IMR-90 (cell line): Measurements from ENCODE around the gene SPRR2A. TPM values are rescaled to one million over a fixed set of nuclear protein-coding genes. Genes with fewer than 3 reads are reported as not detected.

Experiments
- ATAC-seq: fragments of 200-7000 bp; cut with Tn5 transposase; 2 replicates; pipeline ENCODE4 v1.9.1; 2020; ENCODE audit warnings: low read depth, mild to moderate bottlenecking, moderate library complexity
- BruUV-seq: library from RNA; stranded (reverse); fragments of 400-500 nt; replicated peaks from 2 replicates; lab custom pipeline; 2021; lab: Mats Ljungman, UMichigan
- CTCF ChIA-PET: fragments of 300-600 bp; formaldehyde crosslinking; extraction: SDS; loops from one replicate; lab custom pipeline; 2021; ENCODE audit warnings: antibody characterized with exemption; lab: Yijun Ruan, JAX
- POLR2A ChIA-PET: fragments of 300-600 bp; sonication (Branson Sonifier 250); formaldehyde crosslinking; loops from one replicate; lab custom pipeline; 2022; ENCODE audit warnings: antibody characterized with exemption; ENCODE audit not compliant: unreplicated experiment; lab: Charles Lee
- DNase-seq: peaks from one replicate; pipeline ENCODE4 v3.0.0; 2013
- H2AFZ ChIP-seq: replicated peaks from 2 replicates; pipeline ENCODE3; 2013; ENCODE audit warnings: low read length, mild to moderate bottlenecking; ENCODE audit not compliant: poor library complexity
- H2AK5ac ChIP-seq: 2 replicates; pipeline ENCODE4 v1.6.1; 2013; ENCODE audit warnings: low read depth, low read length, inconsistent platforms
- H2AK9ac ChIP-seq: replicated peaks from 2 replicates; pipeline ENCODE3; 2013; ENCODE audit warnings: mild to moderate bottlenecking, low read depth, low read length, moderate library complexity; ENCODE audit not compliant: poor library complexity
- H2BK120ac ChIP-seq: 2 replicates; pipeline ENCODE4 v1.6.1; 2013; ENCODE audit warnings: low read depth, low read length, inconsistent platforms
- H2BK15ac ChIP-seq: 3 replicates; pipeline ENCODE4 v1.6.1; 2013; ENCODE audit warnings: low read depth, low read length, inconsistent platforms
- H2BK20ac ChIP-seq: 2 replicates; pipeline ENCODE4 v1.6.1; 2013; ENCODE audit warnings: low read depth, mild to moderate bottlenecking, inconsistent platforms, low read length, moderate library complexity
- H2BK5ac ChIP-seq: 2 replicates; pipeline ENCODE4 v1.6.1; 2013; ENCODE audit warnings: mild to moderate bottlenecking, low read depth, low read length, inconsistent platforms; ENCODE audit not compliant: poor library complexity, severe bottlenecking
- H3K14ac ChIP-seq: replicated peaks from 2 replicates; pipeline ENCODE4 v1.6.1; 2013; ENCODE audit warnings: low read depth, low read length, inconsistent platforms
- H3K18ac ChIP-seq: 2 replicates; pipeline ENCODE4 v1.6.1; 2013; ENCODE audit warnings: low read depth, low read length, control low read depth
- H3K23ac ChIP-seq: 2 replicates; pipeline ENCODE4 v1.6.1; 2013; ENCODE audit warnings: low read depth, low read length, inconsistent platforms
- H3K27ac ChIP-seq: 2 replicates; pipeline ENCODE4 v1.5.1; 2013; ENCODE audit warnings: mild to moderate bottlenecking, control low read depth, low read length; ENCODE audit not compliant: insufficient read depth
- H3K27me3 ChIP-seq: 2 replicates; pipeline ENCODE4 v1.6.1; 2013; ENCODE audit warnings: low read length; ENCODE audit not compliant: control insufficient read depth, insufficient read depth
- H3K36me3 ChIP-seq: 2 replicates; pipeline ENCODE4 v1.6.1; 2013; ENCODE audit warnings: low read length, mixed read lengths; ENCODE audit not compliant: control insufficient read depth, insufficient read depth
- H3K4ac ChIP-seq: 2 replicates; pipeline ENCODE4 v1.6.1; 2013; ENCODE audit warnings: low read depth, low read length, inconsistent platforms
- H3K4me1 ChIP-seq: 2 replicates; pipeline ENCODE4 v1.6.1; 2013; ENCODE audit warnings: low read length, mixed read lengths; ENCODE audit not compliant: control insufficient read depth, insufficient read depth
- H3K4me2 ChIP-seq: 2 replicates; pipeline ENCODE4 v1.6.1; 2013; ENCODE audit warnings: low read depth, mild to moderate bottlenecking, control low read depth, low read length, moderate library complexity
- H3K4me3 ChIP-seq: 2 replicates; pipeline ENCODE4 v1.5.1; 2013; ENCODE audit warnings: low read depth, mild to moderate bottlenecking, control low read depth, low read length, moderate library complexity; ENCODE audit not compliant: insufficient read depth
- H3K56ac ChIP-seq: 2 replicates; pipeline ENCODE4 v1.6.1; 2013; ENCODE audit warnings: low read length, inconsistent platforms; ENCODE audit not compliant: insufficient read depth; ENCODE audit errors: extremely low read depth
- H3K79me1 ChIP-seq, 2 experiments: 2 replicates each; pipeline ENCODE4 v1.6.1; 2013; ENCODE audit warnings: low read length in 2 of 2, inconsistent platforms in 1 of 2, low read depth in 1 of 2
- H3K9ac ChIP-seq: 2 replicates; pipeline ENCODE4 v1.6.1; 2013; ENCODE audit warnings: low read depth, low read length, control low read depth
- H3K9me1 ChIP-seq: 2 replicates; pipeline ENCODE4 v1.6.1; 2013; ENCODE audit warnings: low read length, inconsistent platforms; ENCODE audit not compliant: insufficient read depth
- H3K9me3 ChIP-seq: 2 replicates; pipeline ENCODE4 v1.6.1; 2013; ENCODE audit warnings: low read length; ENCODE audit not compliant: control insufficient read depth, insufficient read depth
- H4K20me1 ChIP-seq: 2 replicates; pipeline ENCODE4 v1.6.1; 2013; ENCODE audit warnings: low read length, inconsistent platforms; ENCODE audit not compliant: insufficient read depth
- H4K5ac ChIP-seq: 2 replicates; pipeline ENCODE4 v1.6.1; 2013; ENCODE audit warnings: mild to moderate bottlenecking, low read depth, low read length, control low read depth
- H4K8ac ChIP-seq, 2 experiments: 2 replicates each; pipeline ENCODE4 v1.6.1; 2013; ENCODE audit warnings: low read depth in 2 of 2, low read length in 2 of 2, control low read depth in 1 of 2, inconsistent platforms in 1 of 2
- H4K91ac ChIP-seq: 2 replicates; pipeline ENCODE4 v1.6.1; 2013; ENCODE audit warnings: low read depth, low read length, inconsistent platforms; ENCODE audit not compliant: insufficient read depth
- BHLHE40 ChIP-seq: fragments of 150-350 bp; IDR thresholded peaks from 2 replicates; pipeline ENCODE4 v1.6.1; 2016; ENCODE audit warnings: mild to moderate bottlenecking, low read depth, low read length
- CEBPB ChIP-seq: IDR thresholded peaks from 2 replicates; pipeline ENCODE4 v1.6.1; 2012; ENCODE audit warnings: low read depth, low read length, improper control_type of control experiment
- CHD1 ChIP-seq: IDR thresholded peaks from 2 replicates; pipeline ENCODE4 v1.6.1; 2012; ENCODE audit warnings: low read depth, low read length, improper control_type of control experiment
- FOS ChIP-seq: fragments of 150-350 bp; IDR thresholded peaks from 2 replicates; pipeline ENCODE4 v1.6.1; 2016; ENCODE audit warnings: low read depth, low read length
- MXI1 ChIP-seq: IDR thresholded peaks from 2 replicates; pipeline ENCODE4 v1.6.1; 2012; ENCODE audit warnings: low read depth, mild to moderate bottlenecking, low read length, moderate library complexity, borderline replicate concordance
- RAD21 ChIP-seq: IDR thresholded peaks from 2 replicates; pipeline ENCODE4 v1.6.1; 2012; ENCODE audit warnings: low read length, improper control_type of control experiment
- WGBS, 2 experiments: methylation state at CpG; one replicate each; pipeline versions ENCODE4 v1.1.5 to v1.1.7; 2013; ENCODE audit warnings: missing lambda C conversion rate in 2 of 2; ENCODE audit not compliant: insufficient read length in 1 of 2; ENCODE audit errors: extremely low coverage in 2 of 2; 5-methylcytosine and 5-hydroxymethylcytosine counted together
- dilution Hi-C: fragments of 300-500 bp; cut with HindIII; formaldehyde crosslinking; loops from one replicate; pipeline ENCODE4 v1.14.3; 2018; ENCODE audit warnings: low sequenced_read_pairs; ENCODE audit not compliant: unreplicated experiment
- in situ Hi-C: fragments of 300-500 bp; cut with MboI; formaldehyde crosslinking; loops from 3 replicates; pipeline ENCODE4 v1.14.3; 2019; ENCODE audit warnings: low sequenced_read_pairs, inconsistent platforms, mixed read lengths
- intact Hi-C: fragments of 100-400 bp; cut with micrococcal nuclease; formaldehyde crosslinking; loops from 2 replicates; pipeline ENCODE4 v1.10.0; 2022
- polyA plus RNA-seq, 3 experiments: library from polyadenylated mRNA; depleted of rRNA; stranded (reverse); fragments of >200 nt; gene quantifications; 2 replicates each; pipeline ENCODE4 v1.2.3, GENCODE V29; 2012; ENCODE audit warnings: low replicate concordance in 1 of 3
- total RNA-seq: library from RNA; depleted of rRNA; stranded (reverse); fragments of >200 nt; gene quantifications from 2 replicates; pipeline ENCODE4 v1.2.3, GENCODE V29; 2012
- TF ChIP-seq, protein P1 (sequence below): conservative IDR thresholded peaks from 2 replicates; pipeline ENCODE4 v1.5.1; 2012; ENCODE audit warnings: mild to moderate bottlenecking, low read depth, low read length, improper control_type of control experiment

Gene SPRR2A
- total and polyA plus RNA-seq, 2 of the 4 experiments (the other 2 are of a cell fraction), result not detected

DNA sequence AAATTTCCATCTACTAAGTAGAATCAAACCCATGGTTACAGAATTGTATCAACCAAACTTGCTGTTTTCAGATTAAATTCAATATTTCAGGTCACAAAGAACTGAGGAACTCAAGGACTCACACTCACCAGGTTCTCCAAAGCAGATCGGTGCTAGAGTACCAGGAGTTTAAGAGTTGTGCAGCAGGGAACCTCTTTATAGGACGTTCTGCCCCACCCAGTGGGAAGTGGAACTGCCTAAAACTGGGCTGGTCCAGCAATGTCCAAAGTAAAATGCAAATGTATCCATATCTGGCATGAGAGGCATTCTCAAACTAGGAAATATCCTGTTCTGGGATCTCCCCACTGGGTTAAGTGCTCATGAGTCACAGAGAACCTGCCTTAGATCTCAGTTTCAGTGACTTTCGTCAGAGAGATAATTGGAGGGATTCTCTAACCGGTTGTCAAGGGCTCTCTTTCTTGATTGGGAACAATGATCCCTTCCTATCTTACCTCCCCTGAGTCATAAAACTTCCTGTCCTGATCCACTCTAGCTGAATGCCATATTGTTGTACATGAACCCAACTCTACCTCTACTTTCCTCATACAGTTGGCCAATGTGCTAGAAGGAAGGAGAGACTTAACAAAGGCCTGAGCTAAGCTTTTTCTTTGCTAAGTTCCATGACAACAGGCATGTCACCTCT, 16.2 kb downstream of the SPRR2A start, which contains the start of gene SPRR2D:
Gene SPRR2D (minus strand): TSS at position 171 of the 682 bp plus-strand sequence. CDS start 774 bp downstream, outside the sequence.
- Histone ChIP-seq H3K27me3 (no peaks in the 10 kb centered on the region), H3K4me2 (no peak within 1 kb of the TSS), H3K9ac (no peak within 1 kb of the TSS), H3K4ac (no peak within 1 kb of the TSS), H3K36me3 (no peaks in the 10 kb centered on the region), H4K5ac (no peak within 1 kb of the TSS), H4K20me1 (no peaks in the 10 kb centered on the region), H3K27ac (no peak within 1 kb of the TSS), H3K14ac (no peak within 1 kb of the TSS), H2BK15ac (no peak within 1 kb of the TSS), H2BK120ac (no peak within 1 kb of the TSS), H2BK20ac (no peak within 1 kb of the TSS), H3K79me1 (no peaks in the 10 kb centered on the region), H2AFZ (no peak within 1 kb of the TSS), H4K8ac (no peak within 1 kb of the TSS), H3K9me1 (no peaks in the 10 kb centered on the region), H3K56ac (no peak within 1 kb of the TSS), H3K23ac (no peak within 1 kb of the TSS), H2BK5ac (no peak within 1 kb of the TSS), H3K4me1 (no peaks in the 10 kb centered on the region), H2AK9ac (no peak within 1 kb of the TSS), H3K9me3 (no peaks in the 10 kb centered on the region), H2AK5ac (no peak within 1 kb of the TSS), H3K18ac (no peak within 1 kb of the TSS), H4K91ac (no peak within 1 kb of the TSS), H3K4me3 (no peak within 1 kb of the TSS)
- 0% methylated on average over 1 of the region's 4 CpGs; no CpG with 5 or more reads in 1 of the 2 experiments for WGBS, 2 experiments
- POLR2A ChIA-PET, result no interaction called here
- dilution Hi-C loops (no loop called here), intact Hi-C loops (no loop called here), in situ Hi-C loops (no loop called here)
- no peak for ATAC-seq
- TF ChIP-seq CHD1 (no peak), RAD21 (no peak), FOS (no peak), MXI1 (no peak), BHLHE40 (no peak), CEBPB (no peak)
- TF ChIP-seq, protein P1, sequence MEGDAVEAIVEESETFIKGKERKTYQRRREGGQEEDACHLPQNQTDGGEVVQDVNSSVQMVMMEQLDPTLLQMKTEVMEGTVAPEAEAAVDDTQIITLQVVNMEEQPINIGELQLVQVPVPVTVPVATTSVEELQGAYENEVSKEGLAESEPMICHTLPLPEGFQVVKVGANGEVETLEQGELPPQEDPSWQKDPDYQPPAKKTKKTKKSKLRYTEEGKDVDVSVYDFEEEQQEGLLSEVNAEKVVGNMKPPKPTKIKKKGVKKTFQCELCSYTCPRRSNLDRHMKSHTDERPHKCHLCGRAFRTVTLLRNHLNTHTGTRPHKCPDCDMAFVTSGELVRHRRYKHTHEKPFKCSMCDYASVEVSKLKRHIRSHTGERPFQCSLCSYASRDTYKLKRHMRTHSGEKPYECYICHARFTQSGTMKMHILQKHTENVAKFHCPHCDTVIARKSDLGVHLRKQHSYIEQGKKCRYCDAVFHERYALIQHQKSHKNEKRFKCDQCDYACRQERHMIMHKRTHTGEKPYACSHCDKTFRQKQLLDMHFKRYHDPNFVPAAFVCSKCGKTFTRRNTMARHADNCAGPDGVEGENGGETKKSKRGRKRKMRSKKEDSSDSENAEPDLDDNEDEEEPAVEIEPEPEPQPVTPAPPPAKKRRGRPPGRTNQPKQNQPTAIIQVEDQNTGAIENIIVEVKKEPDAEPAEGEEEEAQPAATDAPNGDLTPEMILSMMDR, result no peak
- CTCF ChIA-PET, result no interaction called here
- DNase-seq, result no peak
- BruUV-seq, result no TSS peak
